Measurements from ENCODE around the gene PEX12. TPM values are rescaled to one million over a fixed set of nuclear protein-coding genes. Genes with fewer than 3 reads are reported as not detected.

The PEX12 gene
- total and polyA plus RNA-seq, 2 of the 4 experiments (the other 2 are of a cell fraction) = 4.5 to 7.9 TPM

GRCh38 chr17:35541434-35541833 is 36.9 kb downstream of the PEX12 start:
- in situ Hi-C loops (cut with MboI; ENCODE audit: low sequenced_read_pairs) (loop anchor here (25.0 kb wide), 1 partner anchor 1129 kb away; no protein-coding TSS in a partner anchor), dilution Hi-C loops (cut with HindIII; ENCODE audit: low sequenced_read_pairs, unreplicated experiment) (loop anchor here (25.0 kb wide), 2 partner anchors 229 to 354 kb away; partner anchors contain the start of gene SLC35G3), intact Hi-C loops (cut with micrococcal nuclease) (loop anchor here (2.0 to 10.0 kb wide), 2 partner anchors 547 to 1121 kb away; no protein-coding TSS in a partner anchor)
- Histone ChIP-seq H3K23ac (ENCODE audit: low read depth, low read length) (no peak overlapping the region), H3K9ac (ENCODE audit: low read depth, low read length) (0 out of 2 replicates have a peak overlapping the region, but pooled peaks have one; percentile 25), H3K9me3 (ENCODE audit: control insufficient read depth, insufficient read depth, low read length) (no peaks in the 10 kb centered on the region), H4K20me1 (ENCODE audit: insufficient read depth, low read length) (no peaks in the 10 kb centered on the region), H3K79me1 (ENCODE audit: low read depth in 1 of 2, low read length in 2 of 2) (no peaks in the 10 kb centered on the region), H3K4ac (ENCODE audit: low read depth, low read length) (0 out of 2 replicates have a peak overlapping the region, but pooled peaks have one; percentile 14), H3K36me3 (ENCODE audit: control insufficient read depth, insufficient read depth, low read length) (no peaks in the 10 kb centered on the region), H2BK20ac (ENCODE audit: low read depth, low read length) (peak overlapping the region; percentile 73; the same call in 1 of the 2 replicates), H3K4me3 (ENCODE audit: insufficient read depth, low read depth, low read length) (no peak overlapping the region), H3K9me1 (ENCODE audit: insufficient read depth, low read length) (no peaks in the 10 kb centered on the region), H2AK5ac (ENCODE audit: low read depth, low read length) (no peak overlapping the region), H2BK120ac (ENCODE audit: low read depth, low read length) (peak overlapping the region; percentile 75; the same call in 1 of the 2 replicates), H4K91ac (ENCODE audit: insufficient read depth, low read depth, low read length) (peak overlapping the region; percentile 11; the same call in 1 of the 2 replicates), H2AK9ac (replicated peaks; ENCODE audit: low read depth, low read length, poor library complexity) (no peak overlapping the region), H2BK15ac (ENCODE audit: low read depth, low read length) (no peak overlapping the region), H3K56ac (ENCODE audit: extremely low read depth, insufficient read depth, low read length) (no peak overlapping the region; the same call in 1 of the 2 replicates), H3K18ac (ENCODE audit: low read depth, low read length) (peak overlapping the region; percentile 72), H4K8ac (ENCODE audit: low read depth in 2 of 2, low read length in 2 of 2) (peak overlapping the region; percentile 56 to 76; a peak in 3 of 4 replicates), H3K27ac (ENCODE audit: insufficient read depth, low read length) (peak overlapping the region; percentile 2; the same call in 1 of the 2 replicates), H2AFZ (replicated peaks; ENCODE audit: low read length, poor library complexity) (no peak overlapping the region), H3K27me3 (ENCODE audit: control insufficient read depth, insufficient read depth, low read length) (peaks cover 3% of the 10 kb centered on the region; the same call in 1 of the 2 replicates), H3K4me1 (ENCODE audit: control insufficient read depth, insufficient read depth, low read length) (no peaks in the 10 kb centered on the region), H2BK5ac (ENCODE audit: low read depth, low read length, poor library complexity, severe bottlenecking) (peak overlapping the region; percentile 71), H3K4me2 (ENCODE audit: low read depth, low read length) (peak overlapping the region; percentile 79; the same call in 1 of the 2 replicates), H4K5ac (ENCODE audit: low read depth, low read length) (peak overlapping the region; percentile 90), H3K14ac (replicated peaks; ENCODE audit: low read depth, low read length) (0 out of 2 replicates have a peak overlapping the region, but pooled peaks have one; percentile 4)
- ChIA-PET POLR2A (ENCODE audit: unreplicated experiment) (no interaction called here), CTCF (interaction anchor here (1.8 kb wide), 1 partner anchor 206 kb away, joined by 4 read pairs; no protein-coding TSS in a partner anchor)
- ATAC-seq (ENCODE audit: low read depth) = no peak
- no CpG with 5 or more reads among the region's 1 CpG for WGBS, 2 experiments (ENCODE audit: extremely low coverage in 2 of 2, insufficient read length in 1 of 2)
- no peak for DNase-seq
- BruUV-seq (replicated peaks) = no TSS peak
- TF ChIP-seq RAD21 (IDR thresholded peaks at IDR 0.05; ENCODE audit: low read length) (no peak), MXI1 (IDR thresholded peaks at IDR 0.05; ENCODE audit: borderline replicate concordance, low read depth, low read length) (no peak), USF2 (IDR thresholded peaks at IDR 0.05; ENCODE audit: low read depth, low read length) (no peak), CEBPB (IDR thresholded peaks at IDR 0.05; ENCODE audit: low read depth, low read length) (no peak), MAFK (IDR thresholded peaks at IDR 0.05; ENCODE audit: low read depth, low read length) (no peak), MAZ (IDR thresholded peaks at IDR 0.05; ENCODE audit: borderline replicate concordance, low read depth, low read length) (no peak), NFE2L2 (IDR thresholded peaks at IDR 0.05; ENCODE audit: low read depth, low read length) (no peak), CHD1 (IDR thresholded peaks at IDR 0.05; ENCODE audit: low read depth, low read length) (no peak), SMC3 (IDR thresholded peaks at IDR 0.05; ENCODE audit: low read depth, low read length) (no peak), POLR2A (IDR thresholded peaks at IDR 0.05; ENCODE audit: low read depth, low read length) (no peak), RFX5 (IDR thresholded peaks at IDR 0.05; ENCODE audit: low read depth, low read length) (no peak), ELK1 (IDR thresholded peaks at IDR 0.05; ENCODE audit: borderline replicate concordance, low read depth, low read length) (no peak), CTCF (conservative IDR thresholded peaks at IDR 0.05; ENCODE audit: low read depth, low read length) (no peak), FOS (IDR thresholded peaks at IDR 0.05; ENCODE audit: low read depth, low read length) (no peak), BHLHE40 (IDR thresholded peaks at IDR 0.05; ENCODE audit: low read depth, low read length) (no peak)

Data from IMR-90 (cell line).